Endothelial cell (in vitro differentiated cells): ENCODE measurements around the gene C2orf76. TPM values are rescaled to one million over a fixed set of nuclear protein-coding genes. Genes with fewer than 3 reads are reported as not detected.

ENCODE experiments used
- DNase-seq: peaks from one replicate; pipeline ENCODE4 v3.0.0; 2021; ENCODE audit warnings: low spot score
- H3K27ac Mint-ChIP-seq: one replicate; pipeline ENCODE4 v1.8.0; 2021; ENCODE audit warnings: mixed read lengths, inconsistent platforms; ENCODE audit not compliant: unreplicated experiment
- H3K27me3 Mint-ChIP-seq: one replicate; pipeline ENCODE4 v1.8.0; 2021; ENCODE audit warnings: mild to moderate bottlenecking, moderate library complexity, mixed read lengths, inconsistent platforms; ENCODE audit not compliant: unreplicated experiment
- H3K36me3 Mint-ChIP-seq: one replicate; pipeline ENCODE4 v1.8.0; 2021; ENCODE audit warnings: mild to moderate bottlenecking, low read depth, mixed read lengths, inconsistent platforms; ENCODE audit not compliant: unreplicated experiment
- H3K4me1 Mint-ChIP-seq: one replicate; pipeline ENCODE4 v1.8.0; 2021; ENCODE audit warnings: mild to moderate bottlenecking, mixed read lengths, inconsistent platforms; ENCODE audit not compliant: unreplicated experiment
- H3K4me3 Mint-ChIP-seq: one replicate; pipeline ENCODE4 v1.8.0; 2021; ENCODE audit warnings: mild to moderate bottlenecking, mixed read lengths, inconsistent platforms; ENCODE audit not compliant: unreplicated experiment
- H3K9me3 Mint-ChIP-seq: one replicate; pipeline ENCODE4 v1.8.0; 2021; ENCODE audit warnings: mixed read lengths, inconsistent platforms; ENCODE audit not compliant: unreplicated experiment
- total RNA-seq: library from RNA; stranded (reverse); fragmentation: NEBNext Ultra II Directional; extraction: Animal tissue kit (Norgen Biotek cat#: 25700); gene quantifications from one replicate; pipeline ENCODE4 v1.2.1, GENCODE V29; 2021; ENCODE audit not compliant: unreplicated experiment
- TF ChIP-seq, protein P1 (sequence below): fragments of 200-600 bp; sonication (generic); IDR thresholded peaks from one replicate; pipeline ENCODE4 v1.5.0; 2021; ENCODE audit warnings: antibody characterized with exemption; ENCODE audit not compliant: unreplicated experiment

The C2orf76 gene
- total RNA-seq, 1 donor from 2014 or later = 10.8 TPM

DNA sequence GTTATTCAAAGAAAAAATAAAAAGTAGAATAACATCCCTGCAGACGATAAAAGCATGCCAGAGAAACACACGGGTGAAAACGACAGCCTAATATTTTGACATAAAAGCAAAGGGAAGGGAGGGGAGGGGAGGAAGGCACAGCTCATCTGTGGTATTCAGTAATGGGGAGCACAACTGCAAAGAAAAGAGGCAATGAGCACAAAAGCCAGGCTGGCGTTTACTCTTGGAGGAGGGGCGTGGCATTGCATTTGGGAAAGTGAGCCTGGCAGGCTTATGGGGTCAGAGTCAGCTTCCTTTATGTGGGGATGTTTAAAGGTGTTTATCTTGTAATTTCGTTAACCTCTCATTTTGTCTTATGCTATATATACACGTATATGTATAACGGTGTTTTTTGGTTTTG is 89.8 kb downstream of the C2orf76 start:
- no peak overlapping the region for H3K4me3 Mint-ChIP-seq
- no peak overlapping the region for H3K27ac Mint-ChIP-seq
- H3K4me1 Mint-ChIP-seq = no peaks in the 10 kb centered on the region
- H3K36me3 Mint-ChIP-seq = no peaks in the 10 kb centered on the region
- TF ChIP-seq, protein P1, sequence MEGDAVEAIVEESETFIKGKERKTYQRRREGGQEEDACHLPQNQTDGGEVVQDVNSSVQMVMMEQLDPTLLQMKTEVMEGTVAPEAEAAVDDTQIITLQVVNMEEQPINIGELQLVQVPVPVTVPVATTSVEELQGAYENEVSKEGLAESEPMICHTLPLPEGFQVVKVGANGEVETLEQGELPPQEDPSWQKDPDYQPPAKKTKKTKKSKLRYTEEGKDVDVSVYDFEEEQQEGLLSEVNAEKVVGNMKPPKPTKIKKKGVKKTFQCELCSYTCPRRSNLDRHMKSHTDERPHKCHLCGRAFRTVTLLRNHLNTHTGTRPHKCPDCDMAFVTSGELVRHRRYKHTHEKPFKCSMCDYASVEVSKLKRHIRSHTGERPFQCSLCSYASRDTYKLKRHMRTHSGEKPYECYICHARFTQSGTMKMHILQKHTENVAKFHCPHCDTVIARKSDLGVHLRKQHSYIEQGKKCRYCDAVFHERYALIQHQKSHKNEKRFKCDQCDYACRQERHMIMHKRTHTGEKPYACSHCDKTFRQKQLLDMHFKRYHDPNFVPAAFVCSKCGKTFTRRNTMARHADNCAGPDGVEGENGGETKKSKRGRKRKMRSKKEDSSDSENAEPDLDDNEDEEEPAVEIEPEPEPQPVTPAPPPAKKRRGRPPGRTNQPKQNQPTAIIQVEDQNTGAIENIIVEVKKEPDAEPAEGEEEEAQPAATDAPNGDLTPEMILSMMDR = no peak
- H3K27me3 Mint-ChIP-seq = peaks cover 1% of the 10 kb centered on the region
- DNase-seq = no peak
- H3K9me3 Mint-ChIP-seq = no peaks in the 10 kb centered on the region

DNA sequence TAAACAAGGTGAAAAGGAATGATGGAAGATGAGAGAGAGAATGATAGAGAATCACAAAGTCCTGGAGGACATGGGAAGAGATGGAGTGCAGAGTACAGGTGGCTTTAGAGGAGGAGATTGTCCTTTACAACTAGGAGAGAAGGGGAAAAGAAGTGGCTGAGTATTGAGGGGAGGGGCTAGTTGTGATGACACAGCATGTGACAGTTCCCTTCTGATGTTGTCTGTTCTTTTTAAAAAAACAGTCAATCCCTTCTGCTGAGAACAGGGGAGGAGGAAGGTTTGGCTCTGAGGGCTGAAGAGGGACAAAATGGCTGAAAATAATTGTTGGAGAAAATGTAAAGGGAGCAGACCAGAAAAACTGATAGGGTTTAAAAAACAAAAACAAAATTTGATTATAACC is 99.0 kb downstream of the C2orf76 start:
- TF ChIP-seq, protein P1 = no peak
- peaks cover 4% of the 10 kb centered on the region for H3K36me3 Mint-ChIP-seq
- H3K4me3 Mint-ChIP-seq = no peak overlapping the region
- H3K9me3 Mint-ChIP-seq = no peaks in the 10 kb centered on the region
- H3K4me1 Mint-ChIP-seq = peaks cover 16% of the 10 kb centered on the region
- H3K27me3 Mint-ChIP-seq = peaks cover 6% of the 10 kb centered on the region
- H3K27ac Mint-ChIP-seq = no peak overlapping the region
- no peak for DNase-seq

DNA sequence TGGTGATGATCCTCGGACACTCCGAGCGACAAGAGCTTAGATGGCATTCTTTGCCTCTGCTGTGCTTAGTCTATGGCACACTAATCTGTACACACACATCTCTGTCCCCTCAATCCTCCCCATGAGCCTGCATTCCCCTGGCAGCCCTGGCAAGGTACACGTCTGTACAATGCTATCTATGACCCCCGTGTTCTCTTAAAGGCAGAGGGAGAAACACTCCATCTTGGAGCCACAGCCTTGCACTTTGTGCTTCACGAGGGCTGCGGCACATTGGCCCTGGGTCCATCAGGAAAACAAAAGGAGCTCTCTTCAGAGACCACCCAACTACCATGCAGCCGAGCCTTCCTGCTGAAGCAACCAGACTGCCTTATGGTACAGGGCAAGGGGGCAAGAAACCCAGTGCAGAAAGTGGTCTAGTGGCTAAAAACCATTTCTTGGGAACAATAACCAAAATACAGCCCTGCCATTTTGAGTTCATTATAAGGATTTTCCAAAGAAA is 100.5 kb downstream of the C2orf76 start:
- Mint-ChIP-seq H3K4me3 (no peak overlapping the region), H3K27ac (no peak overlapping the region), H3K9me3 (no peaks in the 10 kb centered on the region), H3K27me3 (peaks cover 6% of the 10 kb centered on the region), H3K36me3 (peaks cover 7% of the 10 kb centered on the region), H3K4me1 (peaks cover 19% of the 10 kb centered on the region)
- TF ChIP-seq, protein P1 = no peak
- DNase-seq = no peak

DNA sequence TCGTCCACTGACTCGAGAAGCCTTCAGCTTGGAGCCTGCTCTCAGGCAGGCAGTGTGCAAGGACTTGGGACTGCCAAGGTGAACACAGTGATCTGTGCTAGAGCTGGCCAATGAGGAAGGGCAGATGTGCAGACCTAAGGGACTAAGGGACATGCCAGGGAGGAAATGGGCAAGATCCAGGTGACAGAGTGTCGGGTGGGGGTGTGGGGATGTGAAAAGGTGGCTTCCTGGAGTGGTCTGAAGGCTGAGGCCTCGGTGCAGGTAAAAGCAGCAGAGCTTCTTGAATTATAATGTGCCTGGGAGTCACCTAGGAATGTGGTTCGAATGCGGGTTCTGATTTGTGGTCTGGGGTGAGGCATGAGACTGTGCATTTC is 101.0 kb downstream of the C2orf76 start:
- Mint-ChIP-seq H3K4me1 (peaks cover 19% of the 10 kb centered on the region), H3K4me3 (no peak overlapping the region)

More for the DNA sequence above, 101.0 kb downstream of the C2orf76 start:
- Mint-ChIP-seq H3K36me3 (peaks cover 7% of the 10 kb centered on the region), H3K9me3 (no peaks in the 10 kb centered on the region), H3K27me3 (peaks cover 6% of the 10 kb centered on the region), H3K27ac (no peak overlapping the region)
- TF ChIP-seq, protein P1 = no peak
- DNase-seq = no peak
